ENCODE measurements around the gene ARHGAP15. TPM values are rescaled to one million over a fixed set of nuclear protein-coding genes. Genes with fewer than 3 reads are reported as not detected.

The ARHGAP15 gene
- total RNA-seq, 2 donors from 2014 or later: 277 to 309 TPM

DNA sequence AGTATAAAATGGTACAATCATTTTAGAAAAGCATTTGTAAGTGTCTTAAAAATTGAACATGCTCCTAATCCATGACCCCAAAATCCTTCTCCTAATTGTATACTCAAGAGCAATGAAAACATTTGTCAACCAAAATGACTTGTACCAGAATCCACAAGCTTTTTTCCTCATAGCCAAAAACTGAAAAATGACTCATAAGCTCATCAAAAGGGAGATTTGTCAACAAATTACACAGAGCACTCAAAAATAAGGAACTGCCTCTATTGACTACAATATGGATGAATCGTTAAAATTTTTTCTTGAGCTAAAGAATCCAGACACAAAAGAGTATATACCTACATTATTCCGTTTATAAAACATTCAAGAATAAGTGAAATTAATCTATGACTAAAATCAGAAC lies 544.8 kb downstream of the ARHGAP15 start:
- no peak for ATAC-seq
- Mint-ChIP-seq H3K4me1 (peaks cover 11% of the 10 kb centered on the region), H3K27ac (peak overlapping the region; percentile 8), H3K27me3 (no peaks in the 10 kb centered on the region), H3K4me3 (no peak overlapping the region), H3K36me3 (ENCODE audit: low read depth) (peaks cover 9% of the 10 kb centered on the region)
- H3K9me3 ChIP-seq (ENCODE audit: control insufficient read depth, low read length, poor library complexity, severe bottlenecking): no peaks in the 10 kb centered on the region
- DNase-seq: no peak

GRCh38 chr2:143675021-143675420 lies 545.8 kb downstream of the ARHGAP15 start:
- no peak for DNase-seq
- peaks cover 16% of the 10 kb centered on the region for H3K4me1 Mint-ChIP-seq
- peaks cover 9% of the 10 kb centered on the region for H3K36me3 Mint-ChIP-seq (ENCODE audit: low read depth)
- no peak for ATAC-seq
- no peak overlapping the region for H3K4me3 Mint-ChIP-seq
- H3K9me3 ChIP-seq (ENCODE audit: control insufficient read depth, low read length, poor library complexity, severe bottlenecking): no peaks in the 10 kb centered on the region
- H3K27ac Mint-ChIP-seq: no peak overlapping the region
- no peaks in the 10 kb centered on the region for H3K27me3 Mint-ChIP-seq

GRCh38 chr2:143679617-143680016 lies 550.4 kb downstream of the ARHGAP15 start:
- Mint-ChIP-seq H3K27ac (peak overlapping the region; percentile 85), H3K4me3 (peak overlapping the region; percentile 8), H3K36me3 (ENCODE audit: low read depth) (peaks cover 7% of the 10 kb centered on the region), H3K4me1 (peaks cover 24% of the 10 kb centered on the region), H3K27me3 (no peaks in the 10 kb centered on the region)
- DNase-seq (no peak), ATAC-seq (no peak)
- H3K9me3 ChIP-seq (ENCODE audit: control insufficient read depth, low read length, poor library complexity, severe bottlenecking): no peaks in the 10 kb centered on the region

GRCh38 chr2:143680885-143681405 lies 551.7 kb downstream of the ARHGAP15 start:
- H3K27ac Mint-ChIP-seq: peak overlapping the region; percentile 6
- no peak overlapping the region for H3K4me3 Mint-ChIP-seq
- ATAC-seq (no peak), DNase-seq (no peak)
- H3K27me3 Mint-ChIP-seq: no peaks in the 10 kb centered on the region
- H3K4me1 Mint-ChIP-seq: peaks cover 27% of the 10 kb centered on the region
- H3K36me3 Mint-ChIP-seq (ENCODE audit: low read depth): peaks cover 2% of the 10 kb centered on the region
- no peaks in the 10 kb centered on the region for H3K9me3 ChIP-seq (ENCODE audit: control insufficient read depth, low read length, poor library complexity, severe bottlenecking)

- H3K4me1 Mint-ChIP-seq: peaks cover 19% of the 10 kb centered on the region
- H3K27ac Mint-ChIP-seq: no peak overlapping the region
- no peaks in the 10 kb centered on the region for H3K27me3 Mint-ChIP-seq
These were observed 553.3 kb downstream of the ARHGAP15 start for GRCh38 chr2:143682436-143683055.

GRCh38 chr2:143683977-143684376 lies 554.8 kb downstream of the ARHGAP15 start:
- ATAC-seq (no peak), DNase-seq (no peak)
- H3K9me3 ChIP-seq (ENCODE audit: control insufficient read depth, low read length, poor library complexity, severe bottlenecking): no peaks in the 10 kb centered on the region
- H3K27me3 Mint-ChIP-seq: no peaks in the 10 kb centered on the region
- peaks cover 3% of the 10 kb centered on the region for H3K36me3 Mint-ChIP-seq (ENCODE audit: low read depth)
- H3K27ac Mint-ChIP-seq: no peak overlapping the region
- peaks cover 22% of the 10 kb centered on the region for H3K4me1 Mint-ChIP-seq
- no peak overlapping the region for H3K4me3 Mint-ChIP-seq

More at GRCh38 chr2:143682436-143683055, 553.3 kb downstream of the ARHGAP15 start:
- ATAC-seq (no peak), DNase-seq (no peak)
- Mint-ChIP-seq H3K36me3 (ENCODE audit: low read depth) (peaks cover 1% of the 10 kb centered on the region), H3K4me3 (no peak overlapping the region)
- H3K9me3 ChIP-seq (ENCODE audit: control insufficient read depth, low read length, poor library complexity, severe bottlenecking): no peaks in the 10 kb centered on the region

GRCh38 chr2:143684551-143685320 lies 555.5 kb downstream of the ARHGAP15 start:
- Mint-ChIP-seq H3K27me3 (no peaks in the 10 kb centered on the region), H3K36me3 (ENCODE audit: low read depth) (peaks cover 6% of the 10 kb centered on the region), H3K4me3 (no peak overlapping the region), H3K27ac (peak overlapping the region; percentile 16), H3K4me1 (peaks cover 25% of the 10 kb centered on the region)
- no peak for DNase-seq
- no peak for ATAC-seq
- no peaks in the 10 kb centered on the region for H3K9me3 ChIP-seq (ENCODE audit: control insufficient read depth, low read length, poor library complexity, severe bottlenecking)

GRCh38 chr2:143685421-143686078 lies 556.3 kb downstream of the ARHGAP15 start:
- ATAC-seq: no peak

GRCh38 chr2:143686585-143687164 lies 557.5 kb downstream of the ARHGAP15 start:
- Mint-ChIP-seq H3K4me1 (peaks cover 25% of the 10 kb centered on the region), H3K4me3 (no peak overlapping the region), H3K27ac (peak overlapping the region; percentile 45), H3K27me3 (no peaks in the 10 kb centered on the region), H3K36me3 (ENCODE audit: low read depth) (peaks cover 6% of the 10 kb centered on the region)
- peak; percentile 39 for ATAC-seq
- no peak for DNase-seq
- H3K9me3 ChIP-seq (ENCODE audit: control insufficient read depth, low read length, poor library complexity, severe bottlenecking): no peaks in the 10 kb centered on the region

More at GRCh38 chr2:143685421-143686078, 556.3 kb downstream of the ARHGAP15 start:
- H3K9me3 ChIP-seq (ENCODE audit: control insufficient read depth, low read length, poor library complexity, severe bottlenecking): no peaks in the 10 kb centered on the region
- Mint-ChIP-seq H3K4me3 (no peak overlapping the region), H3K27ac (peak overlapping the region; percentile 45), H3K27me3 (no peaks in the 10 kb centered on the region), H3K36me3 (ENCODE audit: low read depth) (peaks cover 6% of the 10 kb centered on the region), H3K4me1 (peaks cover 25% of the 10 kb centered on the region)
- DNase-seq: no peak

DNA sequence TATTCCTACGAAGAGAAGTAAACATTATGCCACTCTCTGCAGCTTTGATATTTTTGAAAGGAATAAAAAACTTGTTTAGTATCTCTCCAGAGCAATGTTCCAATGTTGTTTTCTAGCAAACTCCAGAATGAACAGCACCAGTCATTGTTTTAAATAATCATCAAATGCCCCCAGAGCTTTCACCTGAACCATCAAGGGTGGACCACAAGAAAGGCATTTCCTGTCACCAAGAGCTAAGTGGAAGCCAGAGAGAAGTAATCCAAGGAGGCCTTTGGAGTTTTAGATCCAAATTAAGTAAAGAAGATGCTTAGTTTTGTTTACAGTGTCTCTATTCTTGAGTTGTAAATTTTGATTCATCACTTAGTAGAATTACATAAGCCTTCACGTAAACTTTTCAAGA lies 559.0 kb downstream of the ARHGAP15 start:
- H3K27me3 Mint-ChIP-seq: no peaks in the 10 kb centered on the region
- ATAC-seq (no peak), DNase-seq (no peak)

DNA sequence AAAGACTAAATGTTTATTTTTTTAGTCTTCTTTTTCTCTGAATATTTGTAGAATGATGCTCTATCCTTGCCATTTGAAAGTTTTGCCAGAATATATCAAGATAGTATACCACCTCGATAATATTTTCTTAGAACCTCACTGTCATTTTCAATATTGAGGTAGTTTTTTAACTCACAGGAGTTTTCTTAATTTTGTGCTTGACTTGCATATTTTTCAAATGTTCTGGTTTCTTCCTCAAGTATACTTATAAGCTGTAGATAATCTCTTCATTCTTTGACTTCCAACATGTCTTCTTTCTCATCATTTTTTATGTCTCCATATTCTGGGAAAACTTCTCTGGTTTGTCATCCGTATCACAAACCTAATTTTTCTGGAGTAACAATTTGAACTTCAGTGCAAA lies 559.6 kb downstream of the ARHGAP15 start:
- no peak for ATAC-seq
- no peak for DNase-seq
- H3K27ac Mint-ChIP-seq: no peak overlapping the region
- H3K27me3 Mint-ChIP-seq: no peaks in the 10 kb centered on the region
- no peak overlapping the region for H3K4me3 Mint-ChIP-seq
- no peaks in the 10 kb centered on the region for H3K9me3 ChIP-seq (ENCODE audit: control insufficient read depth, low read length, poor library complexity, severe bottlenecking)
- H3K36me3 Mint-ChIP-seq (ENCODE audit: low read depth): peaks cover 9% of the 10 kb centered on the region
- peaks cover 31% of the 10 kb centered on the region for H3K4me1 Mint-ChIP-seq

More for the DNA sequence above, 559.0 kb downstream of the ARHGAP15 start:
- peaks cover 31% of the 10 kb centered on the region for H3K4me1 Mint-ChIP-seq
- H3K27ac Mint-ChIP-seq: no peak overlapping the region
- no peaks in the 10 kb centered on the region for H3K9me3 ChIP-seq (ENCODE audit: control insufficient read depth, low read length, poor library complexity, severe bottlenecking)
- no peak overlapping the region for H3K4me3 Mint-ChIP-seq
- peaks cover 9% of the 10 kb centered on the region for H3K36me3 Mint-ChIP-seq (ENCODE audit: low read depth)

- DNase-seq (no peak), ATAC-seq (no peak)
- no peaks in the 10 kb centered on the region for H3K9me3 ChIP-seq (ENCODE audit: control insufficient read depth, low read length, poor library complexity, severe bottlenecking)
- Mint-ChIP-seq H3K36me3 (ENCODE audit: low read depth) (peaks cover 9% of the 10 kb centered on the region), H3K27ac (no peak overlapping the region), H3K4me3 (no peak overlapping the region), H3K4me1 (peaks cover 31% of the 10 kb centered on the region), H3K27me3 (no peaks in the 10 kb centered on the region)
These were observed 560.3 kb downstream of the ARHGAP15 start for GRCh38 chr2:143689541-143689940.

- H3K4me1 Mint-ChIP-seq: peaks cover 30% of the 10 kb centered on the region
- H3K9me3 ChIP-seq (ENCODE audit: control insufficient read depth, low read length, poor library complexity, severe bottlenecking): no peaks in the 10 kb centered on the region
- DNase-seq (no peak), ATAC-seq (no peak)
- H3K27me3 Mint-ChIP-seq: no peaks in the 10 kb centered on the region
- no peak overlapping the region for H3K4me3 Mint-ChIP-seq
- H3K36me3 Mint-ChIP-seq (ENCODE audit: low read depth): peaks cover 9% of the 10 kb centered on the region
- H3K27ac Mint-ChIP-seq: no peak overlapping the region
These were observed 561.0 kb downstream of the ARHGAP15 start for GRCh38 chr2:143690235-143690634.

Data from T-helper 17 cell (primary cell).